HG02798 (cell line): ENCODE results near the gene SYCE3.
A peak's percentile ranks its signal among the peaks of the same experiment; 100 is the strongest.
"Not testable (repeated sequence)": the region's sequence is repeated elsewhere in the genome, so short reads cannot be mapped to it uniquely, and the experiment has no call there.

Experiments
- ATAC-seq: cut with Tn5 transposase; IDR thresholded peaks from one replicate; pipeline ENCODE4 v1.9.1; 2021; ENCODE audit warnings: mild to moderate bottlenecking; ENCODE audit not compliant: unreplicated experiment, poor library complexity

Gene SYCE3, protein sequence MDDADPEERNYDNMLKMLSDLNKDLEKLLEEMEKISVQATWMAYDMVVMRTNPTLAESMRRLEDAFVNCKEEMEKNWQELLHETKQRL

DNA sequence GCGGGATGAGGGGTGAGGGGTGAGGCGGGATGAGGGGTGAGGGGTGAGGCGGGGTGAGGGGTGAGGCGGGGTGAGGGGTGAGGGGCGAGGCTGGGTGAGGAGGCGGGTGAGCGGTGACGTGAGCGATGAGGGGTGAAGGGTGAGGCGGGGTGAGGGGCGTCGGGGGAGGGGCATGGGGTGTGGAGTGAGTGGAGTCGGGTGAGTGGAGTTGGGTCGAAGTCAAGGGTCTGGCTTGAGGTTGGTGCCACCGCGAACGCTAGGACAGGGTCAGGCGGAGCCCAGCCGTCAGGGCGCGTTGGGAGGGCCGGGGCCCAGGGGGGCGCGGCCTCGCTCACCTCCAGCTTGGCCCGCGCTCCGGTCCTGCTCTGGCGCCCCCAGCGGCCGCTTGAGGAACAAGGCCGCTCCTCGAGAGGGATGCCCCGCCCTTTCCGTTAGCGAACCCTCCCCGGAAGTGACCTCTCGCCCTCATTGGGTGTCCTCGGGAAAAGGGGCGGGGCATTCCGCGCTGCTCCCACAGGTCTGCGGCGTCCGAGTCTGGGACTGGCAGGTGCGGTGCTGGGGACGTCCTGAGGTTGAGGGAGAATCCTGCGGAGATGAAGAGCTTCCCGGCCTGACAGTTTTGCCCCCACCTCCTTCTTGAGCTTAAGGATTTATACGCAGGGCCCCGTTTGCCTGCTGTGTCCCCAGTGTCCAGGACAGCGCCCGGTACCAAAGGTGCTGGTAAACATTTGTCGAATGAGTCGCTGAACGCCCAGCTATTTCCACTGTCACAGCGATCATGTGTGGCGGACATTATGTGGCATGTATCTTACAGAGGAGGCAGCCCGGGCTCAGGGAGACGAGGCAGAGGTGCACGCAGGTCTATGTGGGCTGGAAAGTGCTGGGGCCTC lies at the start of gene SYCE3:
SYCE3 (minus strand) TSS at position 397 of the 890 bp plus-strand sequence. CDS start 6,514 bp downstream, outside the sequence.
- ATAC-seq: peak; percentile 95

DNA sequence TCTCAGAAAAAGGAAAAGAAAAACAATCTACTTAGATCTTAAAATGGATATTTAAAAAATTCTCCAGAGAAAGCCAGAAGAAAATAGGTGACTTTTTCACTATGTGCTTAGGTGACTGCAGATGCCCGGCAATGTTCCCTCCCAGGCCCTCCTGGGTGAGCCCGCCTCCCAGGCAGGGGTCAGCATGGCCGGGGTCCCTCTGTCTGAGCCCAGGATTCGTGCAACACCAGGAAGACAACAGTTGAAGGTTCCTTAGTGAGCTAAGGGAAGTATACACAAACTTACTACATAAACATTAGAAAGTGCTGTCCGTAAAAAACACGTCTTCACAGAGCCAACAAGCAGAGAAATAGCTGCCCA lies 49.4 kb upstream of the SYCE3 start:
- no peak for ATAC-seq

DNA sequence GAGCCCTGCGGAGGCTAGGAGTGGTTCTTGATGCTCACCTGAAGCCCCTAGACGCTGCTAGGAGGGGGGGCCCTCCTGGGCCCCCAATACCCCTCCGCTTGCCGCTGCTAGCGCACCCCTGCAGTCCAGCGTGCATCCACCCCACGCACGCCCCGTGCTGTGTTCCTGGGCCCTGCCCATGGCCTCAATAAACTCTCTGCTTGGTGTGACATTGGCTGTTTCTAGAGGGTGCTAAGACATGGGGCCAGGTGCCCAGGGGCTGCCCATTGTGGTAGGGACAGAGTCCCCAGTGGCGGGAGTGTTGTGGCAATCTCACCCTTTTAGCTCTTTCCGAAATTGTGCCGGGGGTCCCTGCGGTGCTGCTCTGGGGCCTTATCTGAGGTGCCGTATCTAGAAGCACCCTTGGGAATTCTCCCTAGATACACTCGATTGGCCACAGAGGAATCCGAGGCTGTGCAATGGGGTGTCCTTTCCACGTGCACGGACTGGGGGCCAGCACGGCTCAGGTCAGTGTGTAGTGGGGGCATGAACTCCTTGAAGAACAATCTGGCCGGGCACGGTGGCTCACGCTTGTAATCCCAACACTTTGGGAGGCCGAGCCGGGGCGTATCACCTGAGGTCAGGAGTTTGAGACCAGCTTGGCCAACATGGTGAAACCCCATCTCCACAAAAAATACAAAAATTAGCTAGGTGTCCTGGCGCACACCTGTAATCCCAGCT lies 48.8 kb upstream of the SYCE3 start:
- no peak for ATAC-seq

DNA sequence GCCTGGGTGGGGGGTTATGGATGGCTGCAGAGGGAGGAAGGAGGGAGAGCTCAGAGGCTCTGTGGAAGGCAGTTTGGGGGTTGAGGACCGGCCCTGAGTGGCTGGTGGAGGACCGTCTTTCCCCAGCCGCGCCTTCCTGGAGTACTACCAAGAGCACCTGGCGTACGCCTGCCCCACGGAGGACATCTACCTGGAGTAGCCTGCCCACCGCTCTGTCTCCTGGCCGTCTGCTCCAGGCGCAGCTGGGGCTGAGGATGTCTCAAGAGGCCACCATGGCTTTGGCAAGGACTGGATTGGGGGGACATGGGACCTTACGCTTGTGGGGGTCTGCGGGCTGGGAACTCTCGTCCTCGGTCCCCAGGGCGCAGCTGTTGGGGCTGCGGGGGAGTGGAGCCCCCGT lies 47.9 kb upstream of the SYCE3 start:
- no peak for ATAC-seq

DNA sequence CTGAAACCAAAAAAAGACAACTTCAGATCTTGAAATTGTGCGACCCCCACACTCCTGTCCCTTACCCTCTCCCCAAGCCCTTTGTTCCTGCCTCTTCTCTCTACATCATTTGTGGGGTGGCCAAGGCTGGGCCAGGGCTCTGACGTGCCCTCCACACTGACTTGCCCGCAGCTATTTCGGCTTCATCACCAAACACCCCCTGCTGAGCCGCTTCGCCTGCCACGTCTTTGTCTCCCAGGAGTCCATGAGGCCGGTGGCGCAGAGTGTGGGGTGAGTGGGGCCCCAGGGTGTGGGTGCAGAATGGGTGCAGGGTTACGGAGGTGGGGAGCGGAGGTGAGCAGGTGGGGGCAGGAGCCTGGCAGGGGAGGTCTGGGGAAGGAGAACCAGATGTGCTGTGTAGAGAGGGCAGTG lies 47.3 kb upstream of the SYCE3 start:
- no peak for ATAC-seq

DNA sequence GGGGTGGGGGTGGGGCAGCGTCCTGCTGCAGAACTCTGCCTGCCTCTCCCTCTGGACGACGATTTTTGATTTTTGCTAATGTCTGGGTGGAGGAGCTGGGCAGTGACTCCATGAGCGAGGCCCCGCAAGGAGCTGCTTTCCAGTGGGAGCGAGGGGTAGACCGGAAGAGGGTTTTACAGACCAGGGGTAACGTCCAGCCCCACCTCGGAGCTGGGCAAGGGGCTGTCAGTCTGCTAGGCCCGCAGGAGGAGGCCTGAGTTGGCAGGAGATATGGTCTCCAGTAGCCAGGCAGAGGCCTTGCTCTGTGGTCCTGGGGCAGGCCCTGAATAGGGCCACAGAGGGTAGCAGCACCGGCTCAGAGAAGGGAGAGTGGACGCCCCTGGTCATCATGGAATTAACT lies 46.9 kb upstream of the SYCE3 start:
- ATAC-seq: no peak

DNA sequence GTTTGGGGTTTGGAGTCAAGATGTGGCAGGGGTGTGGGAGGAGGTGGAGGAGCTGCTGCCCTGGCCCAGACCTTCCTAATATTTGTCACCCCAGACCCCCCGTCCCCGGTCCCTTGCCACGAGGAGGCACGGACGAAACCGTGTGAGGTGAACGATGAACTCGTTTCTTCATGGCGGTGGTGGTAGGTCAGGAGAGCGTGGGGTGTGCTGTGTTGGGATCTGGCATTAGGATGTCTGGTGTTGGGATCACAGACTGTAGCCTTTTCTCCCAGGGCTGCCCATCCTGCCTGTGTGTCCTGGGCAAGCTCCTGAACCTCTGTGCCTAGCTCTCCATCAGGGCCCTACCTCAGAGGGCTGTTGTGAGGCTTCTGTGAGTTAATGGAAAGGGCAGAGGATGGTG lies 46.3 kb upstream of the SYCE3 start:
- ATAC-seq: no peak

DNA sequence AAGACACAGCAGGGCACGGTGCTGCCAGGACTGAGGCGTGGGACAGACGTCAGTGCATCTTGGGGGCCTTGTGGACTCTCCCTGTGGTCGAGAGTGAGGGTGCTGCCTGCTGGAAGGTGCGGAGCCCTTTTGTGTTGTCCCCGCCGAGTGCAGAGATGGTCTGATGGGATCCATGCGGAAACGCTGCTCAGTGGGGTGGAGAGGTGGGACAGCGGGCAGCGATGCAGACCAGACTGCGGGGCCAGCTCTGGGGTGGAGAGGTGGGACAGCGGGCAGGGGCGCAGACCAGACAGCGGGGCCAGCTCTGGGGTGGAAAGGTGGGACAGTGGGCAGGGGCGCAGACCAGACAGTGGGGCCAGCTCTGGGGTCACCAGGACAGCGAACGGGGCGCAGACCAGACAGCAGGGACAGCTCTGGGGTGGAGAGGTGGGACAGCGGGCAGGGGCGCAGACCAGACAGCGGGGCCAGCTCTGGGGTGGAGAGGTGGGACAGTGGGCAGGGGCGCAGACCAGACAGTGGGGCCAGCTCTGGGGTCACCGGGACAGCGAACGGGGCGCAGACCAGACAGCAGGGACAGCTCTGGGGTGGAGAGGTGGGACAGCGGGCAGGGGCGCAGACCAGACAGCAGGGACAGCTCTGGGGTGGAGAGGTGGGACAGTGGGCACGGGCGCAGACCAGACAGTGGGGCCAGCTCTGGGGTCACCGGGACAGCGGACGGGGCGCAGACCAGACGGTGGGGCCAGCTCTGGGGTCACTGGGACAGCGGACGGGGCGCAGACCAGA lies 45.5 kb upstream of the SYCE3 start:
- not testable (repeated sequence) for ATAC-seq

DNA sequence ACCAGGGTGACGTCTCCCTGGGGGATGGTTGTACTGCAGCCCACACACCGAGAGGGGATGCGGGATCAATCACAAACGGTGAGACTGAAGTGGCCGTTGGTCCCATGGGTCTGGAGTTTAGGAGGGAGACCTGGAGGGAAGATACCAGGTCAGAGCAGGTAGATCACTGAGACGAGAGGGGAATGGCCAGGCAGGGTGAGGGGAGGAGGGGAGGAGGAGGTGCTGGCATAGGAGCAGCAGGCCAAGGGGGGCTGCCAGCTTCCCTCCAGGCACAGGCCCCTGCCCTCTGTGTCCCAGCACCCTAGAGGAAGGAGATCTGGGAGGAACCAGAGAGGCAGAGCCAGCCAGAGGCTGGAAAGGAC lies 44.9 kb upstream of the SYCE3 start:
- no peak for ATAC-seq

DNA sequence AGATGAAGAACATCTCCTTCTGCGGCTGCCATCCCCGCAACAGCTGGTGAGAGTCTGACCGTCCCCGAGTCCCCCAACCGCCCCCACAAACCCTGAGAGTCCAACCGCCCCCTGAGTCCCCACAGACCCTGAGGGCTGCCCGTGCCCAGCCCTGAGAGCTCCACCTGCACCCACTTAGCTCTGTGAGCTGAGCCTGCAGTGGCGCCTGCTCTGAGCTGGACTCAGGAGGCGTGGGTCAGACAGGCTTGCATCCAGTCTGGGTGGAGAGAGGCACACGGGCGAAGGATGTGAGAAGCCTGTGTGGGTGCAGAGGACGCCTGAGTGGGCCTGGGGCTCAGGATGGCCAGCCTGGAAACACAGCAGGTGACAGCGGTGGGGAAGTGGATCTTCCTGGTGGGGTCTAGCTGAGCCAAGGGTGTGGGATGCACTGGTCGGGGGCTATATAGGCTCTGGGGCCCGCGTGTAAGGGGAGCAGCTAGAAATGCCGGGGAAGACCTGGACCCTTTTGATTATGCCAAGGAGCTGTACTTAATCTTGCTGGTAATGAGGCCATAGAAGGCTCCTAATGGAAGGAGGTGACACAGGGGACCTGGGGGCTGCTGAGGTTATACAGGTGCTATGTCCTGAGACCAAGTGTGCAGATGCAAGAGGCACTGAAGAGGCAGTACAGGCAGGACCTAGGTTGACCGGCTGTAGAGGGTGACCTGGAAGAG lies 44.4 kb upstream of the SYCE3 start:
- no peak for ATAC-seq

DNA sequence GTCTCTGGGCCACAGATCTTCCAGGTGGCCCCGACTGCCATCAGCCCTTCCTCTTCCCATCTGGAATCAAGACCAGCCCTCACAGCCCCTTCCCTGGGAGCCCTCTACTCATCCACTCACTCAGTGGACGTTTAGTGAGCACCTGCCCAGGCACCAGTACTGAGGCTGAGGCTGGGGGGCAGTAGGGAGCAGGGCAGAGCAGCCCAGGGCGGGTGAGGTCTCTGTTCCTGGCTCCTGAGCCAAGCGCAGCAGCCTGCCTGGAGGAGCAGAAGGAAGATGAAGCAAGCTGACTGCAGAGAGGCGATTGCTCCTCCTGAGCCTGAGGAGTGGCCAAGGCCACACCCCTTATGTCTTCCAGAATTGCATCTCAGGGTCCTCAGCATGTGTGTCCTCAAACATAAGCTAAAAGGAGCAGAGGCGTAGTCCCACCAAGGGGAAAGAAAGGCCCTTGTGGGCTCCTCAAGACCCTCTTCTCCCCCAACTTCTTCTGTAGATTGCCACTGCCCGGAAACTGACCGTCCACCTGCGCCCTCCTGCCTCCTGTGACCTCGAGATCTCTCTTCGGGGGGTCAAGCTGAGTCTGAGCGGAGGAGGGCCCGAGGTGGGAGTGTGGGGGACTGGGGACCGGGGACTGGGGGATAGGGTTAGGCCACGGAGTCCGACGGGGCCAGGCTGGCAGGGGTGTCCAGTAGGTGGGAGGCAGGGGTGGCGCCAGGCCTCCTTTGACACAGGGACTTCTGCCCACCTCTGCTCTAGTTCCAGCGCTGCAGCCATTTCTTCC lies 43.6 kb upstream of the SYCE3 start:
- ATAC-seq: no peak

DNA sequence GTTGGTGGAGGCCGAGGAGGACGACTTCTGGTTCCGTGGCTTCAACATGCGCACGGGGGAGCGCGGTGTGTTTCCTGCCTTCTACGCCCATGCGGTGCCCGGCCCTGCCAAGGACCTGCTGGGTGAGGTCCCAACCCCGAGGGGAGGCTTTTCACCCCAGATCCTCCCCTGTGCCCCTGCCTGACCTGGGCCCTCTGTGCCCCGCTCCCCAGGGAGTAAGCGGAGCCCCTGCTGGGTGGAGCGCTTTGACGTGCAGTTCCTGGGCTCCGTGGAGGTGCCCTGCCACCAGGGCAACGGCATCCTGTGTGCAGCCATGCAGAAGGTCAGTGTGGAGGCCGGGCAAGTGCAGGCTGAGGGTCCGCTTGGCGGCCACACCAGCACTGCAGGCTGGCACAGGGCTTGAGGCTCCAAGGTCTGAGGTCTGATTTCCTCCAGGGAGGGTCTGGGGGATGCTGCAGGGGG lies 42.9 kb upstream of the SYCE3 start:
- no peak for ATAC-seq

DNA sequence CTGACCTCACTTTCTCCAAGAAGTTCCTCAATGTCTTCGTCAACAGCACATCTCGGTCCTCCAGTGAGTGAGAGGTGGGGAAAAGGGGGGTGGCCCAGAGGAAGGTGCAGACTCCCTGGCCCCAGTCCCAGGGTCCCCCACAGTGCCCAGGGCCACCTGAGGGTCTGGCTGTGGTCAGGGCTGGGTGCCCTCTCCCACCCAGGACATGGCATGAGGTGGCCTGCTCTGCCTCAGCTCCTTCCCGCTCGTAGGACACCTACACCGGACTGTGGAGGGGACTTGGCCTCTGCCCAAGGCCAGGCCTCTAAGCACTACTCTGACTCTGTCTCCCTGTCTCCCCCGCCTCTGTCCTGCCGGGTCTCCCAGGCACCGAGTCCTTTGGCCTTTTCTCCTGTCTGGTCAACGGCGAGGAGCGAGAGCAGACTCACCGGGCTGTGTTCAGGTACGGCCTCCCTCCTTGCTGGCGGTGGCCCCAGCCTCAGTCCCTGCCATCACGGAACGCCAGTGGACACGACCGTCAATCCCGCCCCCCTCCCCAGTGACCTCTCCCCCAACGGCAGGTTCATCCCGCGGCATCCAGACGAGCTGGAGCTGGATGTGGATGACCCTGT lies 42.4 kb upstream of the SYCE3 start:
- no peak for ATAC-seq

DNA sequence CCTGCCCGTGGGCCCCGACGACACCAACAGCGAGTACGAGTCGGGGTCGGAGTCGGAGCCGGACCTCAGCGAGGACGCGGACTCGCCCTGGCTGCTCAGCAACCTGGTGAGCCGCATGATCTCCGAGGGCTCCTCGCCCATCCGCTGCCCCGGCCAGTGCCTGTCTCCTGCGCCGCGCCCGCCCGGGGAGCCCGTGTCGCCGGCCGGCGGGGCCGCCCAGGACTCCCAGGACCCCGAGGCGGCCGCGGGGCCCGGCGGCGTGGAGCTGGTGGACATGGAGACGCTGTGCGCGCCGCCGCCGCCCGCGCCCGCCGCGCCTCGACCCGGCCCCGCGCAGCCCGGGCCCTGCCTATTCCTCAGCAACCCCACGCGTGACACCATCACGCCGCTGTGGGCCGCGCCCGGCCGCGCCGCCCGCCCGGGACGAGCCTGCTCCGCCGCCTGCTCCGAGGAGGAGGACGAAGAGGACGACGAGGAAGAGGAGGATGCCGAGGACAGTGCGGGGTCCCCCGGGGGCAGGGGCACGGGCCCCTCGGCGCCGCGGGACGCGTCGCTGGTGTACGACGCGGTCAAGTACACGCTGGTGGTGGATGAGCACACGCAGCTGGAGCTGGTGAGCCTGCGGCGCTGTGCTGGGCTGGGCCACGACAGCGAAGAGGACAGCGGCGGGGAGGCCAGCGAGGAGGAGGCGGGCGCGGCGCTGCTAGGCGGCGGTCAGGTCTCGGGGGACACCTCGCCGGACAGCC lies 41.7 kb upstream of the SYCE3 start:
- ATAC-seq: no peak

DNA sequence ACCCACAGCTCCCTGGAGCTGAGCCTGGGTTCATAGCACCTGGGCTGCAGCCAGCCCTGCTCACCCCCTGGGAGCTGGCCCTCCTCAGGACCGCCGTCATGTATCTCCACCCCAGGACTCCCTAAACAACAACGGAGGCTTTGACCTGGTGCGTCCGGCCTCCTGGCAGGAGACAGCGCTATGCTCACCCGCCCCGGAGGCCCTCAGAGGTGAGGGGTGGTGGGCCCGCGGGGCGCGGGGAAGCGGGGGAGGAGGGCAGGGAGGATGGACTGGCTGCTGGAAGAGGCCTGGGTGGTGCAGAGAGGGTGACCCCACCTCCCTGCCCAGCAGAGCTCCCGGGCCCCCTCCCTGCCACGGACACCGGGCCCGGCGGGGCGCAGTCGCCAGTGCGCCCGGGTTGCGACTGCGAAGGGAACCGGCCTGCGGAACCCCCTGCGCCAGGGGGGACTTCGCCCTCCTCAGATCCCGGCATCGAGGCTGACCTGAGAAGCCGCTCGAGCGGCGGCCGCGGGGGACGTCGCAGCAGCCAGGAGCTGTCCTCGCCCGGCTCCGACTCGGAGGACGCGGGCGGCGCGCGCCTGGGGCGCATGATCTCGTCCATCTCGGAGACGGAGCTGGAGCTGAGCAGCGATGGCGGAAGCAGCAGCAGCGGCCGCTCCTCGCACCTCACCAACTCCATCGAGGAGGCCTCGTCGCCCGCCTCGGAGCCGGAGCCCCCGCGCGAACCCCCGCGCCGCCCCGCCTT lies 41.0 kb upstream of the SYCE3 start:
- ATAC-seq: no peak

DNA sequence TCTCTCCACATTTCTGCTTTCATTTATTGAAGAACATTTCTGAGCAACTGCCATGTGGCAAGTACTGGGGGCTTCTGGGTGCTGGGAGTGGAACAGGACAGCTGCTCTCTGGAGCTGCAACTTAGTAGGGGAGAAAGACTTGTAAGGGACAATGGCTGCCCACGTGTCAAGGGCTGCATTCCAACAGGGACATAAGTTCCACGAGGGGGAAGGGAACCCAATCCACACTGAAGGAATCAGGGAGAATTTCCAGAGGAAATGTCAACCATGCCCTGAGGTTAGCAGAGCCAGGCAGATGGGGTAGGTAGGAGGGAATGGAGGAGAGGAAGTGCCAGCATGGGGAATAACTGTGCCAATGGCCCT lies 39.6 kb upstream of the SYCE3 start:
- ATAC-seq: no peak

DNA sequence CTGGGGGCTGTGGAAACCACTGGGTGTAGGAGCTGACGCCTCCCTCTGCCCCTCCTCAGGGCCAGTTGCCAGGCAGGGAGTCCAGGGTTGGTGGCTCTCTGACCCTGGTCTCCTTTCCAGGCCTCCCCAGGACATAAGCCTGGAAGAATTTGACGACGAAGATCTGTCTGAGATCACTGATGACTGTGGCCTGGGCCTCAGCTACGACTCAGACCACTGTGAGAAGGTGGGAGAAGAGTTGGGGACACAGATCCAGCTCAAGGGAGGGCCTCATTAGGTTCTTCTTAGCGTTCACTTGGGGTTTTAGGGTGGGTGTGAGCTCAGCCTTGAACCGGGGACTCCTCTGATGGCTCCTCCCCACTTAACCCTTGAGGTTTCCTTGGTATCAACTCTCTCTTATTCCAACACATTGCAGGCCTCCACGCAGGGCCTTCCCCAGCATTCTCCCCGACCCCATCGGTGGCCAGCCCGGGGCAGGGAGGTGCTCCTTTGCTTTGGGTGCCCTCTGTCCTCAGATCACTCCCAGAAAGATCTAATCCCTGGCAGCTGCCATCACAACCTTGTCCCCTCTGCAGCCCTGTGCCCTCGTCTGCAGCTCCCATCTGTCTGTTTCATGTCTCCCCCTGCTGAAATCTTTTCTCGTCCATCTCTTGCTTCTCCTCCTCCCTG lies 39.1 kb upstream of the SYCE3 start:
- ATAC-seq: no peak
